K562 (cell line): ENCODE data around the gene LIG3. TPM values are rescaled to one million over a fixed set of nuclear protein-coding genes. Genes with fewer than 3 reads are reported as not detected.

Experiments
- ATAC-seq: fragments of 200-7000 bp; cut with Tn5 transposase; 3 replicates; pipeline ENCODE4 v1.9.1; 2020; ENCODE audit warnings: moderate library complexity
- BruUV-seq: library from RNA; stranded (reverse); fragments of 400-500 nt; replicated peaks from 2 replicates; lab custom pipeline; 2021; lab: Mats Ljungman, UMichigan
- CTCF ChIA-PET: fragments of 300-600 bp; formaldehyde crosslinking; extraction: SDS; loops from one replicate; lab custom pipeline; 2021; ENCODE audit warnings: low intra/inter-chr PET ratio; lab: Yijun Ruan, JAX
- POLR2A ChIA-PET: fragments of 300-600, 350-650 bp; sonication (Branson Sonifier 250); formaldehyde crosslinking; extraction: SDS; loops from one replicate; lab custom pipeline; 2021; ENCODE audit warnings: antibody characterized with exemption, inconsistent platforms; lab: Yijun Ruan, JAX
- DNase-seq, 4 experiments: peaks; one replicate each; pipeline versions ENCODE4 v3.0.0 to v3.0.0-alpha.2; 2011 to 2018; ENCODE audit warnings: low spot score in 3 of 4, mixed read lengths in 3 of 4; ENCODE audit errors: extremely low read depth in 1 of 4
- FAIRE-seq: peaks from 2 replicates; lab custom pipeline; 2011; peaks lifted over from hg19 to GRCh38; lab: Jason Lieb, UNC
- H2AFZ ChIP-seq: 2 replicates; pipeline ENCODE4 v1.6.0; 2011; ENCODE audit warnings: low read depth, low read length, control low read depth, inconsistent platforms
- H3K27ac ChIP-seq: fragments of 200-600 bp; 3 replicates; pipeline ENCODE4 v1.8.0; 2011; ENCODE audit warnings: low read depth, mild to moderate bottlenecking, control low read depth, inconsistent platforms, low read length, moderate library complexity, mixed read lengths; ENCODE audit errors: extremely low read depth
- H3K27me3 ChIP-seq, 2 experiments: fragments of 300-600 bp in 1 of 2; 2 replicates in 1 of 2; 3 replicates in 1 of 2; pipeline versions ENCODE4 v1.6.0 to v1.8.0; 2011; ENCODE audit warnings: inconsistent platforms in 2 of 2, low read length in 2 of 2, mild to moderate bottlenecking in 1 of 2, mixed read lengths in 1 of 2, moderate library complexity in 1 of 2; ENCODE audit not compliant: control insufficient read depth in 2 of 2, insufficient read depth in 2 of 2
- H3K36me3 ChIP-seq: fragments of 300-600 bp; 3 replicates; pipeline ENCODE4 v1.8.0; 2011; ENCODE audit warnings: mild to moderate bottlenecking, low read length, inconsistent platforms; ENCODE audit not compliant: control insufficient read depth, insufficient read depth
- H3K4me1 ChIP-seq, 2 experiments: fragments of 200-600 bp in 1 of 2; replicated peaks in 1 of 2; 2 replicates in 1 of 2; 3 replicates in 1 of 2; pipeline versions ENCODE4 v1.5.1 to v1.8.0; 2011; ENCODE audit warnings: inconsistent platforms in 2 of 2, low read length in 2 of 2, mild to moderate bottlenecking in 1 of 2, mixed read lengths in 1 of 2, moderate library complexity in 1 of 2; ENCODE audit not compliant: control insufficient read depth in 2 of 2, insufficient read depth in 2 of 2
- H3K4me2 ChIP-seq: 2 replicates; pipeline ENCODE4 v1.6.1; 2011; ENCODE audit warnings: low read length, control low read depth, inconsistent platforms, mixed read lengths; ENCODE audit not compliant: insufficient read depth
- H3K4me3 ChIP-seq: fragments of 200-600 bp; sonication (generic), shearing (Covaris generic); 2 replicates; pipeline ENCODE4 v1.5.1; 2016; ENCODE audit warnings: control low read depth, inconsistent platforms
- H3K79me2 ChIP-seq: fragments of 200-600 bp; 3 replicates; pipeline ENCODE4 v1.8.0; 2011; ENCODE audit warnings: low read length, inconsistent platforms; ENCODE audit not compliant: control insufficient read depth, insufficient read depth
- H3K9ac ChIP-seq, 2 experiments: 2 replicates each; pipeline versions ENCODE4 v1.6.0 to v1.6.1; 2011; ENCODE audit warnings: low read depth in 2 of 2, low read length in 2 of 2, control low read depth in 1 of 2, inconsistent platforms in 1 of 2, mild to moderate bottlenecking in 1 of 2, mixed read lengths in 1 of 2; ENCODE audit not compliant: insufficient read depth in 1 of 2
- H3K9me1 ChIP-seq: one replicate; pipeline ENCODE4 v1.6.0; 2011; ENCODE audit warnings: inconsistent platforms, mild to moderate bottlenecking, low read length, moderate library complexity; ENCODE audit not compliant: control insufficient read depth, insufficient read depth
- H3K9me3 ChIP-seq: replicated peaks from 2 replicates; pipeline ENCODE4 v1.5.1; 2011; ENCODE audit warnings: low read depth, low read length, inconsistent platforms; ENCODE audit not compliant: control insufficient read depth, insufficient read depth
- H4K20me1 ChIP-seq: replicated peaks from 2 replicates; pipeline ENCODE4 v1.6.1; 2011; ENCODE audit warnings: low read length, inconsistent platforms, mixed read lengths; ENCODE audit not compliant: control insufficient read depth, insufficient read depth
- ARNT ChIP-seq, 2 experiments: fragments of 450-650 bp; IDR thresholded peaks; 2 replicates each; pipeline ENCODE4 v1.6.1; 2016; ENCODE audit warnings: mild to moderate bottlenecking in 1 of 2
- BDP1 ChIP-seq: IDR thresholded peaks from 3 replicates; pipeline ENCODE4 v1.6.1; 2011; ENCODE audit not compliant: insufficient read length, insufficient read depth
- BRD4 ChIP-seq: fragments of 200-600 bp; sonication (generic); IDR thresholded peaks from 2 replicates; pipeline ENCODE4 v1.6.1; 2017; ENCODE audit warnings: inconsistent platforms
- CREM ChIP-seq: IDR thresholded peaks from 2 replicates; pipeline ENCODE4 v1.6.1; 2014; ENCODE audit warnings: antibody characterized with exemption, low read depth
- DACH1 ChIP-seq: fragments of 450-650 bp; IDR thresholded peaks from 2 replicates; pipeline ENCODE4 v1.6.1; 2018; ENCODE audit not compliant: partially characterized antibody
- ELF1 ChIP-seq: fragments of 200-800 bp; sonication (Bioruptor generic); IDR thresholded peaks from 2 replicates; pipeline ENCODE4 v1.6.1; 2016; ENCODE audit warnings: missing genetic modification characterization, missing compliant biosample characterization
- ELF2 ChIP-seq: fragments of 250-450 bp; sonication (Bioruptor Pico); IDR thresholded peaks from 2 replicates; pipeline ENCODE4 v1.5.0; 2021; ENCODE audit warnings: mild to moderate bottlenecking
- FOXK2 ChIP-seq, 2 experiments: fragments of 450-650 bp; IDR thresholded peaks in 1 of 2; conservative IDR thresholded peaks in 1 of 2; 2 replicates each; pipeline ENCODE4 v1.6.1; 2016; ENCODE audit warnings: low read depth in 2 of 2, mild to moderate bottlenecking in 1 of 2
- GTF2F1 ChIP-seq: IDR thresholded peaks from 2 replicates; pipeline ENCODE4 v1.6.1; 2011; ENCODE audit warnings: low read depth, low read length, improper control_type of control experiment
- KDM4B ChIP-seq, 2 experiments: fragments of 450-650 bp in 1 of 2; sonication (generic) in 1 of 2; IDR thresholded peaks; 2 replicates each; pipeline ENCODE4 v1.6.1; 2016 to 2017; ENCODE audit warnings: borderline replicate concordance in 2 of 2, antibody characterized with exemption in 1 of 2, low read depth in 1 of 2, mild to moderate bottlenecking in 1 of 2
- MTF1 ChIP-seq: fragments of 250-450 bp; sonication (Bioruptor Pico); IDR thresholded peaks from 2 replicates; pipeline ENCODE4 v1.9.0; 2021; ENCODE audit warnings: moderate library complexity, mild to moderate bottlenecking, inconsistent platforms, borderline replicate concordance
- NR2C1 ChIP-seq, 2 experiments: fragments of 450-650 bp; IDR thresholded peaks; 2 replicates each; pipeline ENCODE4 v1.6.1; 2017; ENCODE audit warnings: mild to moderate bottlenecking in 2 of 2, antibody characterized with exemption in 1 of 2, inconsistent platforms in 1 of 2, missing compliant biosample characterization in 1 of 2, missing genetic modification characterization in 1 of 2
- RBM39 ChIP-seq: fragments of 200-400 bp; formaldehyde crosslinking; optimal IDR thresholded peaks from 2 replicates; pipeline ENCODE3; 2018; ENCODE audit warnings: low read depth, low read length
- RFX5 ChIP-seq: IDR thresholded peaks from 2 replicates; pipeline ENCODE4 v1.6.1; 2011; ENCODE audit warnings: low read depth, mild to moderate bottlenecking, improper control_type of control experiment, low read length
- SREBF2 ChIP-seq: sonication (generic); formaldehyde crosslinking; IDR thresholded peaks from 2 replicates; pipeline ENCODE4 v1.4.0; 2020; ENCODE audit warnings: mild to moderate bottlenecking, missing genetic modification reagents
- U2AF1 ChIP-seq: fragments of 200-400 bp; formaldehyde crosslinking; optimal IDR thresholded peaks from 2 replicates; pipeline ENCODE3; 2017; ENCODE audit warnings: mild to moderate bottlenecking, low read depth, low read length, moderate library complexity
- ZC3H11A ChIP-seq: IDR thresholded peaks from 2 replicates; pipeline ENCODE4 v1.6.1; 2012; ENCODE audit warnings: low read depth, low read length, improper control_type of control experiment
- ZNF41 ChIP-seq: fragments of 250-450 bp; sonication (Bioruptor Pico); conservative IDR thresholded peaks from 2 replicates; pipeline ENCODE4 v1.4.0; 2020; ENCODE audit warnings: mild to moderate bottlenecking
- ZNF76 ChIP-seq: fragments of 250-450 bp; sonication (Bioruptor Pico); IDR thresholded peaks from 2 replicates; pipeline ENCODE4 v1.4.0; 2020; ENCODE audit warnings: mild to moderate bottlenecking, moderate library complexity, borderline replicate concordance
- WGBS: fragments of 100-300 bp; shearing (Covaris generic); methylation state at CpG from one replicate; pipeline ENCODE4 v1.1.6; 2016; ENCODE audit warnings: low coverage, mixed read lengths; ENCODE audit not compliant: insufficient coverage; ENCODE audit errors: missing lambda C conversion rate; 5-methylcytosine and 5-hydroxymethylcytosine counted together
- in situ Hi-C: fragments of 300-500 bp; cut with MboI; formaldehyde crosslinking; loops from 4 replicates; pipeline ENCODE4 v1.15.0; 2018; ENCODE audit warnings: inconsistent platforms, mixed read lengths
- intact Hi-C: fragments of 100-400 bp; cut with micrococcal nuclease; formaldehyde crosslinking; loops from 2 replicates; pipeline ENCODE4 v1.14.2; 2022
- polyA plus RNA-seq, 8 experiments: library from polyadenylated mRNA; depleted of rRNA in 4 of 8; stranded (reverse) in 5 of 8; unstranded in 3 of 8; fragments of >200 nt; fragmentation: Nextera tagmentation in 2 of 8; fragmentation: Illumina TruSeq in 1 of 8; extraction: Ambion mirVana in 2 of 8; extraction: Trizol in 1 of 8; gene quantifications; 2 replicates each; pipeline versions ENCODE4 v1.2.1 to v1.2.3, GENCODE V29; 2011 to 2014; ENCODE audit warnings: inconsistent platforms in 1 of 8, missing spikeins in 1 of 8
- total RNA-seq, 7 experiments: library from RNA; depleted of rRNA in 6 of 7; stranded (reverse); fragments of >200 nt in 6 of 7; fragmentation: Illumina TruSeq in 2 of 7; extraction: Trizol in 2 of 7; gene quantifications; 2 replicates each; pipeline versions ENCODE4 v1.2.1 to v1.2.3, GENCODE V29; 2011 to 2021; ENCODE audit warnings: low replicate concordance in 1 of 7
- TF ChIP-seq, protein P1 (sequence below), 2 experiments: IDR thresholded peaks; 2 replicates each; pipeline ENCODE4 v1.6.1; 2012; ENCODE audit warnings: improper control_type of control experiment in 2 of 2, low read depth in 2 of 2, low read length in 2 of 2, borderline replicate concordance in 1 of 2
- TF ChIP-seq, protein P2 (sequence below): fragments of 200-800 bp; sonication (Bioruptor generic); IDR thresholded peaks from 2 replicates; pipeline ENCODE4 v1.6.1; 2017; ENCODE audit warnings: missing genetic modification characterization, missing compliant biosample characterization

The LIG3 gene
- total and polyA plus RNA-seq, 9 of the 15 experiments (the other 6 are each of a cell fraction or from before 2014, with no cell fraction given) = 7.6 to 75.0 (median 43.0) TPM

DNA sequence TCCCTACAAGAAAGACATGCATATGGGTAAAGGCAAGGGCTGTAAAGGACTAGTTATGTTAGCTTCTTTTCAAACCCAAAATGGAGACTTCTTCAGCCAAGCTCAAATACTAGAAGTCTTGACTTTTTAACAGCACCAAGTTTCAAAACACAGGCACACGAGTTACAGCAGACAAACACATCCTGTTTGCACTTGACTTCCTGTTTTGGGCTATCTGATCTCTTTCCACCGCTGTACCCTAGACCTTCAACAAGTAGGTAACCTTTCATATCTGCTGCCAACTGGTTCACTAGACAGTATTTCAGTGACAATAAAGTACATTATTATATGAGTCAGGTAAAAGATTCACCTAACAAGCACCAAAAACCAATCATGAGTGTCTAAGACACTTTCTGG, 70.9 kb downstream of the LIG3 start:
- intact Hi-C loops = no loop called here
- TF ChIP-seq CREM (no peak), DACH1 (no peak), NR2C1 (IDR thresholded peaks at IDR 0.05) (no peak), NR2C1 (tag; IDR thresholded peaks at IDR 0.05) (peak; percentile 38; the same call in 1 of the 2 replicates), SREBF2 (CRISPR knock-in tag) (no peak), GTF2F1 (no peak), ZC3H11A (no peak), RFX5 (no peak), BDP1 (no peak), ZNF76 (CRISPR knock-in tag) (no peak), MTF1 (CRISPR knock-in tag) (no peak), RBM39 (no peak), FOXK2 (conservative IDR thresholded peaks at IDR 0.05 in 1 of 2, IDR thresholded peaks at IDR 0.05 in 1 of 2; ENCODE audit: low read depth in 2 of 2) (peak; percentile 74 to 86), BRD4 (no peak), ARNT (IDR thresholded peaks at IDR 0.05) (0 out of 4 replicates have a peak, but pooled peaks of 1 of the 2 experiments have one; percentile 44), ZNF41 (CRISPR knock-in tag) (no peak), U2AF1 (no peak), ELF1 (tag) (peak; percentile 52), KDM4B (IDR thresholded peaks at IDR 0.05; ENCODE audit: borderline replicate concordance in 2 of 2, low read depth in 1 of 2) (no peak), ELF2 (no peak; the same call in 1 of the 2 replicates)
- TF ChIP-seq, protein P1, sequence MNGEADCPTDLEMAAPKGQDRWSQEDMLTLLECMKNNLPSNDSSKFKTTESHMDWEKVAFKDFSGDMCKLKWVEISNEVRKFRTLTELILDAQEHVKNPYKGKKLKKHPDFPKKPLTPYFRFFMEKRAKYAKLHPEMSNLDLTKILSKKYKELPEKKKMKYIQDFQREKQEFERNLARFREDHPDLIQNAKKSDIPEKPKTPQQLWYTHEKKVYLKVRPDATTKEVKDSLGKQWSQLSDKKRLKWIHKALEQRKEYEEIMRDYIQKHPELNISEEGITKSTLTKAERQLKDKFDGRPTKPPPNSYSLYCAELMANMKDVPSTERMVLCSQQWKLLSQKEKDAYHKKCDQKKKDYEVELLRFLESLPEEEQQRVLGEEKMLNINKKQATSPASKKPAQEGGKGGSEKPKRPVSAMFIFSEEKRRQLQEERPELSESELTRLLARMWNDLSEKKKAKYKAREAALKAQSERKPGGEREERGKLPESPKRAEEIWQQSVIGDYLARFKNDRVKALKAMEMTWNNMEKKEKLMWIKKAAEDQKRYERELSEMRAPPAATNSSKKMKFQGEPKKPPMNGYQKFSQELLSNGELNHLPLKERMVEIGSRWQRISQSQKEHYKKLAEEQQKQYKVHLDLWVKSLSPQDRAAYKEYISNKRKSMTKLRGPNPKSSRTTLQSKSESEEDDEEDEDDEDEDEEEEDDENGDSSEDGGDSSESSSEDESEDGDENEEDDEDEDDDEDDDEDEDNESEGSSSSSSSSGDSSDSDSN (IDR thresholded peaks at IDR 0.05; ENCODE audit: borderline replicate concordance in 1 of 2, low read depth in 2 of 2, low read length in 2 of 2) = no peak
- TF ChIP-seq, protein P2, sequence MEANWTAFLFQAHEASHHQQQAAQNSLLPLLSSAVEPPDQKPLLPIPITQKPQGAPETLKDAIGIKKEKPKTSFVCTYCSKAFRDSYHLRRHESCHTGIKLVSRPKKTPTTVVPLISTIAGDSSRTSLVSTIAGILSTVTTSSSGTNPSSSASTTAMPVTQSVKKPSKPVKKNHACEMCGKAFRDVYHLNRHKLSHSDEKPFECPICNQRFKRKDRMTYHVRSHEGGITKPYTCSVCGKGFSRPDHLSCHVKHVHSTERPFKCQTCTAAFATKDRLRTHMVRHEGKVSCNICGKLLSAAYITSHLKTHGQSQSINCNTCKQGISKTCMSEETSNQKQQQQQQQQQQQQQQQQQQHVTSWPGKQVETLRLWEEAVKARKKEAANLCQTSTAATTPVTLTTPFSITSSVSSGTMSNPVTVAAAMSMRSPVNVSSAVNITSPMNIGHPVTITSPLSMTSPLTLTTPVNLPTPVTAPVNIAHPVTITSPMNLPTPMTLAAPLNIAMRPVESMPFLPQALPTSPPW = no peak

More for the DNA sequence above, 70.9 kb downstream of the LIG3 start:
- Histone ChIP-seq H3K36me3 (no peaks in the 10 kb centered on the region), H3K9me1 (no peaks in the 10 kb centered on the region), H3K27me3 (no peaks in the 10 kb centered on the region), H3K9ac (peak overlapping the region in 1 of 2 experiments; percentile 40; a peak in 2 of 4 replicates), H3K4me2 (peak overlapping the region; percentile 63), H4K20me1 (no peaks in the 10 kb centered on the region), H3K79me2 (no peaks in the 10 kb centered on the region; the same call in 1 of the 3 replicates), H2AFZ (peak overlapping the region; percentile 78), H3K4me3 (no peak overlapping the region), H3K9me3 (no peaks in the 10 kb centered on the region), H3K27ac (peak overlapping the region; percentile 75), H3K4me1 (peaks cover 4 to 15% of the 10 kb centered on the region in 2 experiments)
- WGBS = 0% methylated on average over 2 of the region's 2 CpGs
- BruUV-seq = no TSS peak
- ChIA-PET POLR2A (interaction anchor here (1.6 to 1.9 kb wide), 2 partner anchors 9 to 12 kb away, joined by 5 to 6 read pairs; partner anchors contain the start of gene RFFL), CTCF (no interaction called here)
- FAIRE-seq = peak; percentile 82
- DNase-seq = peak in 3 of 4 experiments; percentile 13 to 68 (median 59)
- ATAC-seq = peak; percentile 85
- in situ Hi-C loops = no loop called here
